HL-60 (cell line): Measurements from ENCODE around the gene PRCD.
"Not testable (repeated sequence)": the region's sequence is repeated elsewhere in the genome, so short reads cannot be mapped to it uniquely, and the experiment has no call there.

ENCODE experiments used
- DNase-seq, 2 experiments: peaks; one replicate each; pipeline ENCODE4 v3.0.0-alpha.2; 2010 to 2020; ENCODE audit warnings: low read depth in 1 of 2, low spot score in 1 of 2
- H3K27ac ChIP-seq: fragments of 250-450 bp; sonication (Bioruptor Pico); replicated peaks from 2 replicates; pipeline ENCODE4 v1.5.1; 2020; ENCODE audit warnings: mild to moderate bottlenecking, moderate library complexity
- H3K27me3 ChIP-seq: fragments of 250-450 bp; sonication (Bioruptor Pico); 2 replicates; pipeline ENCODE4 v1.5.1; 2021; ENCODE audit warnings: mild to moderate bottlenecking, moderate library complexity; ENCODE audit not compliant: insufficient read depth, poor library complexity, severe bottlenecking
- H3K4me3 ChIP-seq: replicated peaks from 2 replicates; pipeline ENCODE4 v1.5.1; 2011; ENCODE audit warnings: mild to moderate bottlenecking, control low read depth, low read length; ENCODE audit not compliant: insufficient read depth
- CTCF ChIP-seq: IDR thresholded peaks from one replicate; pipeline ENCODE4 v1.5.1; 2011; ENCODE audit warnings: low read length, control low read depth, inconsistent platforms; ENCODE audit not compliant: insufficient read depth
- GABPA ChIP-seq: IDR thresholded peaks from 2 replicates; pipeline ENCODE4 v1.6.1; 2012; ENCODE audit warnings: low read depth
- POLR2AphosphoS5 ChIP-seq: IDR thresholded peaks from 2 replicates; pipeline ENCODE4 v1.6.1; 2012; ENCODE audit warnings: low read depth
- REST ChIP-seq: IDR thresholded peaks from 2 replicates; pipeline ENCODE4 v1.6.1; 2012; ENCODE audit warnings: low read depth; ENCODE audit not compliant: insufficient replicate concordance
- SPI1 ChIP-seq: IDR thresholded peaks from 2 replicates; pipeline ENCODE4 v1.6.1; 2012; ENCODE audit warnings: low read depth, mild to moderate bottlenecking, borderline replicate concordance

Gene PRCD

GRCh38 chr17:76524598-76525512 lies 15.0 kb upstream of the PRCD start:
- TF ChIP-seq REST = no peak
- TF ChIP-seq CTCF = no peak
- TF ChIP-seq GABPA = no peak
- no peak for TF ChIP-seq POLR2AphosphoS5
- no peak for TF ChIP-seq SPI1
- no peak overlapping the region for H3K4me3 ChIP-seq
- peaks cover 3% of the 10 kb centered on the region for H3K27me3 ChIP-seq
- no peak for DNase-seq
- H3K27ac ChIP-seq = no peak overlapping the region

DNA sequence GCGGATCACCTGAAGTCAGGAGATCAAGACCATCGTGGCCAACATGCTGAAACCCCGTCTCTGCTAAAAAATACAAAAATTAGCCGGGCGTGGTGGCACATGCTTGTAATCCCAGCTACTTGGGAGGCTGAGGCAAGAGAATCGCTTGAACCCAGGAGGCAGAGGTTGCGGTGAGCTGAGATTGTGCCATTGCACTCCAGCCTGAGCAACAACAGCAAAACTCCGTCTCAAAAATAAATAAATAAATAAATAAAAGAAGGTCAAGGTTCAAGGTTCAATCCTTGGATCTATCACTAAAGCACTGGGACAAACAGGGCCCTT lies 14.4 kb upstream of the PRCD start:
- not testable (repeated sequence) for H3K27me3 ChIP-seq, DNase-seq, H3K27ac ChIP-seq, H3K4me3 ChIP-seq

GRCh38 chr17:76527016-76527415 lies 12.8 kb upstream of the PRCD start:
- not testable (repeated sequence) for H3K4me3 ChIP-seq, H3K27me3 ChIP-seq, DNase-seq, H3K27ac ChIP-seq

DNA sequence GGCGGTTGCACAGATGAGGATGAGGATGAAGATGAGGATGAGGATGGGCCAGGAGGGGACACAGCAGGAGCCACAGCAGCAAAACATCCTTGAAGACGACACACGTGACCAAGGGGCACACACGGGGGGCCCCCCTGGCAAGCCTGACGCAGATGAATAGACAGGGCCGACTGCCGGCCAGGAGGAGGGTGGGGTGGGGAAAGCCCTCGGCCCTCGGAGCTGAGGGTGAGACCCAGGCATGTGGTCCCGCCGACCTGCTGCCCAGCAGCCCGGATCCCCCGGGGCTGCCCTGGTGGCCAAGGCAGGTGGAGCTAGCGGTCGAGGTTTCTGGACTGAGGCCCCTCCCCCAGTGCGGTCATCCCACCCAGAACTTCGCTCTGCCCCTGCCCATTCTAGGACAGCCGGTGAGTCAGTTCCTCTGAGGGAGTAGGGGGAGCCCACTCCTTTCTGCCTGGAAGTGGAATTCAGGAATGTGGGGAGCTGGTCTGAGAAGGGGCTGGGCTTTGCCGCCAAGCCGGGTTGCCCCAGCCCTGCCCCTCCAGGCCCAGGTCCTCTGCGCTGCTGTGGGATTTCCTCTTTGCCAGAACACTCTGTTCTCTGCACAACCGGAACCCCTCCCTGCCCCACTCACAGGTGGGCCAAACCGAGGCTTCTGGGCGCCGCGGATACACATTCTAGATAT lies 12.3 kb upstream of the PRCD start:
- no peak overlapping the region for H3K4me3 ChIP-seq
- no peak for DNase-seq
- TF ChIP-seq CTCF = no peak
- TF ChIP-seq SPI1 = no peak
- no peak for TF ChIP-seq GABPA
- no peak for TF ChIP-seq REST
- no peak for TF ChIP-seq POLR2AphosphoS5
- H3K27me3 ChIP-seq = peaks cover 3% of the 10 kb centered on the region
- H3K27ac ChIP-seq = no peak overlapping the region

DNA sequence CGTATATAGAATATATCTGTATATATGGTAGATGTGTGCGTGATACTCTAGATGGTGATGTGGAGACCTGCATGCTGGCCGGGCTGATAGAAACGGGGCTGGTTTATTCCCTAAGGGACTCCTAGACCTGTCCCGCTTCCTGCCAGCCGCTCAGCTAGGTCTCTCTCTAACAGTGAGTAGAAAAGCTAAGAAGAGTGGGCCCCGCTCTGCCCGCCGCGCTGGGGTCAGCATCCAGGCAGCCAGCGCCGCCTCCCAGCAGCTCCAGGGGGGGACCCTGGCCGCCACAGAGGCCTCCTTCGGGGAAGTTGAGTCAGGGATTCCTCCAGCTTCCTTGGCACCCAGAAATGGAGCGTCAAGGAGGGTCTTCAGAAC lies 11.7 kb upstream of the PRCD start:
- no peak for DNase-seq
- no peak overlapping the region for H3K4me3 ChIP-seq
- H3K27me3 ChIP-seq = peaks cover 3% of the 10 kb centered on the region
- H3K27ac ChIP-seq = no peak overlapping the region
- TF ChIP-seq POLR2AphosphoS5 (no peak), GABPA (no peak), REST (no peak)
